MM.1S (cell line): ENCODE data around the gene SRGAP2.
"Not testable (repeated sequence)": the region's sequence is repeated elsewhere in the genome, so short reads cannot be mapped to it uniquely, and the experiment has no call there.

Experiments
- EZH2 ChIP-seq: fragments of 300-600 bp; sonication (generic); optimal IDR thresholded peaks from 2 replicates; pipeline ENCODE3; 2017; ENCODE audit warnings: low read depth, mild to moderate bottlenecking, antibody characterized with exemption, low read length, mixed read lengths
- EZH2phosphoT487 ChIP-seq: fragments of 300-600 bp; sonication (generic); IDR thresholded peaks from 2 replicates; pipeline ENCODE4 v1.6.1; 2018; ENCODE audit warnings: antibody characterized with exemption, low read length
- TF ChIP-seq, protein P1 (sequence below): fragments of 300-600 bp; sonication (generic); IDR thresholded peaks from 2 replicates; pipeline ENCODE4 v1.5.1; 2016; ENCODE audit warnings: antibody characterized with exemption, low read length, mixed read lengths

DNA sequence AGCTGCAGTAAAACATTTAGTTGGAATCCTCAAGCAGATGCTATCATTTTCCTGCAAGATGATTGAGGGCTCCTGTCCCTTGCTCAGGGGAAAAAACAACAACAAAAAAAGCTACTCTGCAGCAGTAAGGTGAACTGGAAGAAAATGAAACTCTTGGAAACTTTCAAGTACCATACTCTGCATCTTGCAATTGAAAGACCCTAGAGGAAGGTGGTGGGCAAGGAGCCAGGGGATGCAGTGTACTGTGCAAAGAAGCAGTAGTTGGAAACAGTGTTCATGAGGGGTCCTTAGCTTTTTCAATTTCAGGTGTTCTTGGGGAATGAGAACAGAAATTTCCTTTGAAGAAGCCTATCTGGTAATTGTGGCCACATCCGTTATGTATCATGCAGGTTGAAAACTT, 7.5 kb downstream of the SRGAP2 start:
- not testable (repeated sequence) for TF ChIP-seq EZH2, EZH2phosphoT487
- TF ChIP-seq, protein P1, sequence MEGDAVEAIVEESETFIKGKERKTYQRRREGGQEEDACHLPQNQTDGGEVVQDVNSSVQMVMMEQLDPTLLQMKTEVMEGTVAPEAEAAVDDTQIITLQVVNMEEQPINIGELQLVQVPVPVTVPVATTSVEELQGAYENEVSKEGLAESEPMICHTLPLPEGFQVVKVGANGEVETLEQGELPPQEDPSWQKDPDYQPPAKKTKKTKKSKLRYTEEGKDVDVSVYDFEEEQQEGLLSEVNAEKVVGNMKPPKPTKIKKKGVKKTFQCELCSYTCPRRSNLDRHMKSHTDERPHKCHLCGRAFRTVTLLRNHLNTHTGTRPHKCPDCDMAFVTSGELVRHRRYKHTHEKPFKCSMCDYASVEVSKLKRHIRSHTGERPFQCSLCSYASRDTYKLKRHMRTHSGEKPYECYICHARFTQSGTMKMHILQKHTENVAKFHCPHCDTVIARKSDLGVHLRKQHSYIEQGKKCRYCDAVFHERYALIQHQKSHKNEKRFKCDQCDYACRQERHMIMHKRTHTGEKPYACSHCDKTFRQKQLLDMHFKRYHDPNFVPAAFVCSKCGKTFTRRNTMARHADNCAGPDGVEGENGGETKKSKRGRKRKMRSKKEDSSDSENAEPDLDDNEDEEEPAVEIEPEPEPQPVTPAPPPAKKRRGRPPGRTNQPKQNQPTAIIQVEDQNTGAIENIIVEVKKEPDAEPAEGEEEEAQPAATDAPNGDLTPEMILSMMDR = not testable (repeated sequence)
